ENCODE results near the gene LECT2.

The LECT2 gene

GRCh38 chr5:135973323-135974020, 18.7 kb upstream of the LECT2 start:
- POLR2A ChIA-PET, result interaction anchor here (0.6 kb wide), 1 partner anchor 108 kb away, joined by 3 read pairs; no protein-coding TSS in a partner anchor
- TF ChIP-seq NFRKB (IDR thresholded peaks at IDR 0.05) (no peak), BHLHE40 (IDR thresholded peaks at IDR 0.05; ENCODE audit: borderline replicate concordance) (no peak), LEF1 (IDR thresholded peaks at IDR 0.05; ENCODE audit: borderline replicate concordance) (no peak)
- CTCF ChIA-PET, result no interaction called here
- no peak for DNase-seq (ENCODE audit: extremely low spot score)

GRCh38 chr5:135971701-135972100, 16.9 kb upstream of the LECT2 start:
- no peak for DNase-seq (ENCODE audit: extremely low spot score)
- TF ChIP-seq HDGF (IDR thresholded peaks at IDR 0.05; ENCODE audit: borderline replicate concordance), result no peak
- TF ChIP-seq CTBP1 (IDR thresholded peaks at IDR 0.05; ENCODE audit: borderline replicate concordance), result no peak
- TF ChIP-seq L3MBTL2 (conservative IDR thresholded peaks at IDR 0.05), result no peak
- no peak for TF ChIP-seq SP1 (IDR thresholded peaks at IDR 0.05)
- no peak for TF ChIP-seq ELF4 (IDR thresholded peaks at IDR 0.05)
- no peak for TF ChIP-seq FOXM1 (IDR thresholded peaks at IDR 0.05; ENCODE audit: borderline replicate concordance)
- TF ChIP-seq ARNT (IDR thresholded peaks at IDR 0.05), result no peak
- TF ChIP-seq FOXK2 (IDR thresholded peaks at IDR 0.05), result no peak
- TF ChIP-seq NFRKB (IDR thresholded peaks at IDR 0.05), result no peak
- ChIA-PET CTCF (interaction anchor here (0.6 kb wide), 1 partner anchor 821 kb away, joined by 4 read pairs; no protein-coding TSS in a partner anchor), POLR2A (no interaction called here)

GRCh38 chr5:135966790-135967189, 12.0 kb upstream of the LECT2 start:
- no peak for DNase-seq (ENCODE audit: extremely low spot score)
- POLR2A ChIA-PET, result no interaction called here
- CTCF ChIA-PET, result interaction anchor here (0.6 kb wide), 2 partner anchors 75 to 1984 kb away, joined by 3 read pairs; no protein-coding TSS in a partner anchor
- TF ChIP-seq PKNOX1 (IDR thresholded peaks at IDR 0.05), result no peak
- no peak for TF ChIP-seq CTBP1 (IDR thresholded peaks at IDR 0.05; ENCODE audit: borderline replicate concordance)
- TF ChIP-seq HDGF (IDR thresholded peaks at IDR 0.05; ENCODE audit: borderline replicate concordance), result no peak
- no peak for TF ChIP-seq BHLHE40 (IDR thresholded peaks at IDR 0.05; ENCODE audit: borderline replicate concordance)
- no peak for TF ChIP-seq ARNT (IDR thresholded peaks at IDR 0.05)
- TF ChIP-seq L3MBTL2 (conservative IDR thresholded peaks at IDR 0.05), result no peak
- TF ChIP-seq LEF1 (IDR thresholded peaks at IDR 0.05; ENCODE audit: borderline replicate concordance), result no peak
- no peak for TF ChIP-seq TARDBP (IDR thresholded peaks at IDR 0.05)
- no peak for TF ChIP-seq FOXM1 (IDR thresholded peaks at IDR 0.05; ENCODE audit: borderline replicate concordance)
- no peak for TF ChIP-seq FOXA1 (IDR thresholded peaks at IDR 0.05)
- TF ChIP-seq SP1 (IDR thresholded peaks at IDR 0.05), result no peak
- no peak for TF ChIP-seq FOXK2 (IDR thresholded peaks at IDR 0.05)
- no peak for TF ChIP-seq ELF4 (IDR thresholded peaks at IDR 0.05)
- TF ChIP-seq ZNF384 (IDR thresholded peaks at IDR 0.05), result no peak
- TF ChIP-seq SUZ12 (IDR thresholded peaks at IDR 0.05), result no peak
- TF ChIP-seq NFRKB (IDR thresholded peaks at IDR 0.05), result no peak

GRCh38 chr5:135966165-135966564, 11.4 kb upstream of the LECT2 start:
- DNase-seq (ENCODE audit: extremely low spot score), result no peak
- POLR2A ChIA-PET, result no interaction called here

GRCh38 chr5:135965504-135965903, 10.7 kb upstream of the LECT2 start:
- TF ChIP-seq FOXA1 (IDR thresholded peaks at IDR 0.05) (no peak), NFRKB (IDR thresholded peaks at IDR 0.05) (no peak)
- ChIA-PET POLR2A (no interaction called here), CTCF (interaction anchor here (1.3 kb wide), 1 partner anchor 12 kb away, joined by 6 read pairs; no protein-coding TSS in a partner anchor)

More at GRCh38 chr5:135966165-135966564, 11.4 kb upstream of the LECT2 start:
- CTCF ChIA-PET, result interaction anchor here (0.6 to 1.3 kb wide), 2 partner anchors 11 to 74 kb away, joined by 3 to 6 read pairs; no protein-coding TSS in a partner anchor
- TF ChIP-seq FOXM1 (IDR thresholded peaks at IDR 0.05; ENCODE audit: borderline replicate concordance) (no peak), ELF4 (IDR thresholded peaks at IDR 0.05) (no peak)

GRCh38 chr5:135964670-135965320, 10.0 kb upstream of the LECT2 start:
- POLR2A ChIA-PET, result no interaction called here
- CTCF ChIA-PET, result interaction anchor here (0.7 to 1.3 kb wide), 2 partner anchors 13 to 59 kb away, joined by 3 to 6 read pairs; no protein-coding TSS in a partner anchor
- TF ChIP-seq LEF1 (IDR thresholded peaks at IDR 0.05; ENCODE audit: borderline replicate concordance) (no peak), PKNOX1 (IDR thresholded peaks at IDR 0.05) (no peak), SP1 (IDR thresholded peaks at IDR 0.05) (no peak), FOXA1 (IDR thresholded peaks at IDR 0.05) (no peak), ARNT (IDR thresholded peaks at IDR 0.05) (no peak), L3MBTL2 (conservative IDR thresholded peaks at IDR 0.05) (no peak), ELF4 (IDR thresholded peaks at IDR 0.05) (no peak), SUZ12 (IDR thresholded peaks at IDR 0.05) (no peak), FOXK2 (IDR thresholded peaks at IDR 0.05) (no peak), FOXM1 (IDR thresholded peaks at IDR 0.05; ENCODE audit: borderline replicate concordance) (no peak), HDGF (IDR thresholded peaks at IDR 0.05; ENCODE audit: borderline replicate concordance) (no peak), CTBP1 (IDR thresholded peaks at IDR 0.05; ENCODE audit: borderline replicate concordance) (no peak), ZNF384 (IDR thresholded peaks at IDR 0.05) (no peak), NFRKB (IDR thresholded peaks at IDR 0.05) (no peak), TARDBP (IDR thresholded peaks at IDR 0.05) (no peak), BHLHE40 (IDR thresholded peaks at IDR 0.05; ENCODE audit: borderline replicate concordance) (no peak)

More at GRCh38 chr5:135965504-135965903, 10.7 kb upstream of the LECT2 start:
- no peak for DNase-seq (ENCODE audit: extremely low spot score)

More at GRCh38 chr5:135964670-135965320, 10.0 kb upstream of the LECT2 start:
- DNase-seq (ENCODE audit: extremely low spot score), result no peak
